ENCODE data around the gene GRIN2D. TPM values are rescaled to one million over a fixed set of nuclear protein-coding genes. Genes with fewer than 3 reads are reported as not detected.
"Not testable (repeated sequence)": the region's sequence is repeated elsewhere in the genome, so short reads cannot be mapped to it uniquely, and the experiment has no call there.

Gene GRIN2D
- total RNA-seq, 2 donors from 2014 or later, result 0.37 to 0.61 TPM

DNA sequence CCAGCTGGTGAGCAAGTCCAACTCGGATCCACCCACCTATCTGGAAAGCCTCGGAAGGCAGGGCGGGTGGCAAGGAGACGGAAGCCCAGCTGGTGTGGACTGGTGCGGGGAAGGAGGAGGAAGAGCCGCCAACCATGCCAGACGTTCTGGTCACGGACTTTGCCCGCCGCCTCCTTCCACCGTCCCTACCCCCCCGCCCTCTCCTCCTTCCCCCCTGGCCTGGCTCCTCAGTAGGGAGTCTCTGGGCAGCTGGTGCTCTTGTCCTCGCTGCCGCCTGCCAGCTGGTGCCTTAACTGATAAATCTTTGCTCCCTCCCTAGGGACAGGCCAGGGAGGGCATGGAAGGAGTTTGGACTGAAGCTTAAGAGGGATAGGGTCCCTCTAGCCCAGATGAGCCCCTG is 24.5 kb upstream of the GRIN2D start:
- DNase-seq (peak; percentile 84 to 88), ATAC-seq (peak; percentile 70)
- intact Hi-C loops (cut with DNase I, micrococcal nuclease), result no loop called here

- ATAC-seq, result no peak
- intact Hi-C loops (cut with DNase I, micrococcal nuclease), result no loop called here
- DNase-seq, result no peak
Measured at GRCh38 chr19:48370955-48371354, 22.5 kb upstream of the GRIN2D start.

- intact Hi-C loops (cut with DNase I, micrococcal nuclease), result no loop called here
- DNase-seq (no peak), ATAC-seq (no peak)
Measured at GRCh38 chr19:48371367-48371766, 22.1 kb upstream of the GRIN2D start.

GRCh38 chr19:48371771-48372170 is 21.7 kb upstream of the GRIN2D start:
- intact Hi-C loops (cut with DNase I, micrococcal nuclease); ATAC-seq; DNase-seq: not testable (repeated sequence)

- ATAC-seq (peak; percentile 36), DNase-seq (peak; percentile 61 to 77)
- intact Hi-C loops (cut with DNase I, micrococcal nuclease), result no loop called here
Measured at GRCh38 chr19:48372904-48373303, 20.6 kb upstream of the GRIN2D start.

DNA sequence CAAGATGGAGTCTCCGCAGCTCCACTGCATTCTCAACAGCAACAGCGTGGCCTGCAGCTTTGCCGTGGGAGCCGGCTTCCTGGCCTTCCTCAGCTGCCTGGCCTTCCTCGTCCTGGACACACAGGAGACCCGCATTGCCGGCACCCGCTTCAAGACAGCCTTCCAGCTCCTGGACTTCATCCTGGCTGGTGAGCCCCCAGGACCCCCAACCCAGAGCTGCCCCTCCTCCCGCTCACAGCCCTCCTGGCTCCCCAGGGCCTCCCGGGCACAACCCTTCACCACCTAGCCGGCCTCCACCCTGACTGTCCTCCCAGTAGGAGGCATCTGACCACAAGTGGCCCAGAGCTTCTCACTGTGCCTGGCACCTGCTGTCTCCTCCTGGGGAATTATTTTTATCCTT is 19.9 kb upstream of the GRIN2D start:
- ATAC-seq (no peak), DNase-seq (no peak)
- intact Hi-C loops (cut with DNase I, micrococcal nuclease), result no loop called here

GRCh38 chr19:48378194-48378570 is 15.3 kb upstream of the GRIN2D start:
- intact Hi-C loops (cut with DNase I, micrococcal nuclease), result no loop called here

DNA sequence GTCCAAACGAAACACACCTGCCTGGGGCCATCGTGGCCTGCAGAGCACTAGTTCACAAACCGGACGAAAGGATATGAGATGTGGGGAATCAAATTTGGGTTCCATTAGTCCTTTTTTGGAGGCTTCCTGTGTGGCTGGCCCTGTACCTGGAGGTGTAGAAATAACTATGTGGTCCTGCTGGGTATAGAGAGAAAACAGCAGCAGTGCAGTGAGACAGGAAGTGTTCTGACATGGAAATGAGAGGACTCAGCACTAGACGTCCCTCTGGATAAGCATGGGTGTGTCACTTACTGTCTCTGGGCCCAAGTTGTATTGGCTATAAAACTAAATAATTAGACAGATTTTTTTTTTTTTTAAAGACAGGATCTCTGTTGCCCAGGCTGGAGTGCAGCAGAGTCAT is 14.4 kb upstream of the GRIN2D start:
- ATAC-seq, result peak; percentile 96
- intact Hi-C loops (cut with DNase I, micrococcal nuclease), result no loop called here
- DNase-seq, result no peak

More at GRCh38 chr19:48378194-48378570, 15.3 kb upstream of the GRIN2D start:
- ATAC-seq, result no peak
- DNase-seq, result no peak

DNA sequence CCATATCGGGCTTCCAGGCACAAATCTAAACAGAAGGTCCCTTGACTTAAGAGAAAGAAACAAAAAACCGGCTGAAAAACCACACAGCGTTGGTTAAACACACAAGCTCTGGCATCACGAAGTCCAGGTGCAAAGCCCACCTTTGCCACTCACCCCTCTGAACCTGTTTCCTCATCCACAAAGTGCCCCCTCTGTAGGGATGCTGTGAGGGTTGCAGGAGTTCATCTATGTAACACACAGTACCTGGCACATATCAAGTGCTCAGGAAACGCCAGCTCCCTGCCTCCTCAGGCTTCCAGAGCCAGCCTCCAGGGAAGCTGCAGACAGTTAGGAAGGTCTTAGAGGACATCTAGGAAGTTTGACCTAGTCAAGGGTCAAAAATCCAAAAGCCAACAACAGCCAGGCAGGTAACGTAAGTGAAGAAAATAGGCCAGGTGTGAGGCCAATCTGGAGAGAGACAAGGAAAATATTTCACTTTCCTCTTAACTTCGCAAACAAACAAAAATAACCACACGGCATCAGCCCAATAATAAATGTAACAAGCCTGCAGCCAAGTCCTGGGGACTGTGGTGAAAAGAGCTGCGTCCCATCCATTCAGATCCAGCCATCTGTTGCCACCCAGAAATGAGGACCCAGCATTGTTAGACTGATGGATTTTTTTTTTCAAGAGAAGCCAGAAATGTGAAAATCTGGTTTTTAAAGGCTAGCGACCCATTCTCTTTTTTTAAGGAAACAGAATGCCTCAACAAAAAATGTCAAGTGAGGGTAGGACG is 12.1 kb upstream of the GRIN2D start:
- intact Hi-C loops (cut with DNase I, micrococcal nuclease), result no loop called here
- ATAC-seq (no peak), DNase-seq (no peak)

DNA sequence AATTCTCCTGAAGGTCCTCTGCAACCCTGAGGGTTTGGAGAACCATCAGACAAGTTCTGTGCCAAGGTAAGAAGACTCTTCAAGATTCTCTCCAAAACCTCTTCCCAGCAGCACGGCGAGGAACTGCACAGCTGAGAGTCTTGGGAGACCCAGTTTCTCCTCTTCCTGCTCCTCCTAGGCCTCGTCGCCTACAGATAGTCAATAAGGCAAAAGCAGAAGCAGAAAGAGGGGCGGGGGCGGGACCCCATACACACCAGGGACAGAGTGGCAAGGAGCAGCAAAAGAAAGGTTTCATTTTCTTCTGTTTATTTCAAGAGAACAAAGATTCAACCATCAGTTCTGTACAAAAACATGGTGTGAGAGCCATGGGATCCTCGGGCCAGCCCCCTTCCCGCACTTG is 11.2 kb upstream of the GRIN2D start:
- no peak for DNase-seq
- intact Hi-C loops (cut with DNase I, micrococcal nuclease), result no loop called here
- ATAC-seq, result no peak

GRCh38 chr19:48385461-48386087 is 7.9 kb upstream of the GRIN2D start:
- intact Hi-C loops (cut with DNase I, micrococcal nuclease), result no loop called here
- DNase-seq (no peak), ATAC-seq (no peak)

GRCh38 chr19:48386981-48387380 is 6.5 kb upstream of the GRIN2D start:
- ATAC-seq, result no peak
- no peak for DNase-seq
- intact Hi-C loops (cut with DNase I, micrococcal nuclease), result no loop called here

DNA sequence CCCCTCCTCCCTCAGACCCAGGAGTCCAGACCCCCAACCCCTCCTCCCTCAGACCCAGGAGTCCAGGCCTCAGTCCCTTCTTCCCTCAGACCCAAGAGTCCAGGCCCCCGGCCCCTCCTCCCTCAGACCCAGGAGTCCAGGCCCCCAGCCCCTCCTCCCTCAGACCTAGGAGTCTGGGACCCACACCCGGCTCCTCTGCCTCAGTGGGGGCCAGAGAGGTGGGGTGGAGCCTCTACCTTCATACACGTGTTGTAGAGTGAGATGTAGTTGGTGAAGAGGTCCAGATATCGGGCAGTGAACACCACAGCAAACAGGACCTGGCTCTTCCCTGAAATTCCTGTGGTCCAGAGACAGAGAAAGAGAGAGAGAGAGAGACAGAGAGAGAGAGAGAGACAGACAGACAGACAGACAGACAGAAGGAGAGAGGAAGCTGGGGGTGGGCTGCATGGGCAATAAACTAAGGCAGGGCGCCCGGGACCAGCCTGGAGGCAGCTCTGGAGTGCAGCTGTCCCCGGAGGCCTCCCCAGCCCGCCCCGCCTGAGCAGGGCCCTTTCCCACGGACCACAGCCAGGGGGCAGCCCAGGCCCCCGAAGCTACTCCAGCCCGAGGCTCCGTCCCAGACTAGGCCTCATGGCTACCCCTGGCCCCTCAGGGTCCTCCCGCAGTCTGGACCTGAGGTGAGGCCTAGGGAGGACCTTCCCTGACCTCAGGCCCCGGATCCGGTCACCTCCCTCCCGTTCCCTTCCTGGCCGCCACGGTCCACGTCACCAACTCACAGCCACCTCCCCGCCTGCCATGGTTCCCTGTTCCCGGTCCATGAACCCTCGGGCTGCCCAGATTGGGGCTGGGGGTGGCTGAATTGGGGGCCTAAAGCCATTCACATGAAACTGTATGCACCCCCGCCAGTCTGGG is 3.0 kb upstream of the GRIN2D start:
- ATAC-seq (peak; percentile 78), DNase-seq (peak; percentile 64 to 75)
- intact Hi-C loops (cut with DNase I, micrococcal nuclease), result no loop called here

DNA sequence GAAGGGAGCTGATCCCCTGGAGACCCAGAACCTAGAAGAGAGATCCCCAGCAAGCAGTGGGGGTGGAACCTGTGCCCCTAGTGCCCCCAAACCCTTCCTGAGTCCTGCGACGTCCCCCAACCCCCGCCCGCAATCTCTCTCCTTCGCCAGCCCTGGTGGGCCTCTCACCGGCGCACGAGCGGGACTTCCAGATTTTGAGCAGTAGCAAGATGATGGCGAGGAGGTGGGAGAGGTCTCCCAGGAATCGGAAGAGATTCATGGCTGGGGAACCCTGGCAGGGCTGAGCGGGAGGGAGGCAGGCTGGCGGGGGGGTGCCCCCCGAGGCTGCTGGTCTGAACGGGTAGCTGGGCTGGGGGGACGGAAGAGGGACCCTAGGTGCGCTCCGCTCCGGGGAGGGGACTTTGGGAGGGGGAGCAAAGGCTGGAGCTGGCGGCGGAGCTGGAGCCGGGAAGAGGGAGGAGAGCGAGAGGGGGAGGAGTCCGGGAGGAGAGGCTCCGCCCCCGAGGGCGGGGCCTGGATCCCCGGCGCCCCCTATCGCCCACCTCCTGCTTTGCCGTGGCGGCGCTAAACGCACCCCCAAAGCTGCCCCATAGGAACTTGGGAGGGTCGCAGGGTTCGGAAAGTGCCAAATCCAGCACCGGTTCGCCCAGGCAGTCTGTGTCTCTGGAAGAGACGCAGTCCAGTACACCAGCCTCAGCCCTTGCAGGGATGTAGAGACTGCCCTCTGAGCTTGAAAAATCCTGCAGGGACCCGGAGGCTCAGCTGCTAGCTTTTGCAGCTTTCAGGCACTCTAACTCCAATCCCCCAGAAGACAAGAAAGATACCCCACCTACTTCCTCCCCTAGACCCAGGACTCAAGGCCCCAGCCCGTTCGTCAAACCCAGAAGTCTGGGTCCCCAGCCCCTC is 2.1 kb upstream of the GRIN2D start, which contains the start of gene KDELR1:
Gene KDELR1, minus strand, starts transcription at position 452 of the 906 bp plus-strand sequence. Its CDS starts 193 bp downstream, at position 259.
- peak; percentile 77 to 79 for DNase-seq
- intact Hi-C loops (cut with DNase I, micrococcal nuclease), result no loop called here
- ATAC-seq, result peak; percentile 89

GRCh38 chr19:48392006-48392344 is 1.5 kb upstream of the GRIN2D start:
- intact Hi-C loops (cut with DNase I, micrococcal nuclease); ATAC-seq; DNase-seq: not testable (repeated sequence)

DNA sequence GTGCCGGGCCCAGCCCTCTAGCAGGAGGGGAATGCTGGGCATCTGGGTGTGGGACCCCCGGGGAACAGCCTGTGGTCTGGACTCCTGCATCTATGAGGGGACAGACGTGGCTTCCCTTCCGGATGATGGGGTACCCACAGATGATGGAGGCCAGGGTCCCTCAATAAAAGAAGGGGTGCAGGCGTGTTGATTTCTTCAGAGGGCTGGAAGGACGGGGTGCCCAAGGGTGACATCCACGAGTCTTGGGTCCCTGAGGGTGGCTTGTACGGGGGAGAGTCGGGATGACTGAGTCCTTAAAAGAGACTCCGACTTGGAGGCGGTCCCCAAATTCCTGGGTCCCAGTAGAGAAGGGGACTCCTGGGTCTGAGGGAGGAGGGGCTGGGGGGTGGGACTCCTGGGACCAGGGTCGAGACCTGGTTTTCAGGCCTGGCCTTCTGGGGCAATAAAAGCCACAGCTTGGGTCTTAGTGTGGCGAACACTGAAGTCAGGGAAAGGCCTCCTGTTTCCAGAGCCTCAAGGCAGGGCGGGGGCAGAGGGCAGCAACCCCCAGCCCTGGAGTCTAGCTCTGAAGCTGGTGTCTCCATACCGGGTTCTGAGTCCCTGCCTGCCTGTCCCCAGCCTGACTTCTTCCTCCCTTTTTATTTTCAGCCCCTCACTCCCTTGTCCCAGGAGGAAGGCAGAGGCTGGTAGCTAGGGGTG is 459 bp upstream of the GRIN2D start:
- intact Hi-C loops (cut with DNase I, micrococcal nuclease), result no loop called here
- DNase-seq (no peak), ATAC-seq (no peak)

DNA sequence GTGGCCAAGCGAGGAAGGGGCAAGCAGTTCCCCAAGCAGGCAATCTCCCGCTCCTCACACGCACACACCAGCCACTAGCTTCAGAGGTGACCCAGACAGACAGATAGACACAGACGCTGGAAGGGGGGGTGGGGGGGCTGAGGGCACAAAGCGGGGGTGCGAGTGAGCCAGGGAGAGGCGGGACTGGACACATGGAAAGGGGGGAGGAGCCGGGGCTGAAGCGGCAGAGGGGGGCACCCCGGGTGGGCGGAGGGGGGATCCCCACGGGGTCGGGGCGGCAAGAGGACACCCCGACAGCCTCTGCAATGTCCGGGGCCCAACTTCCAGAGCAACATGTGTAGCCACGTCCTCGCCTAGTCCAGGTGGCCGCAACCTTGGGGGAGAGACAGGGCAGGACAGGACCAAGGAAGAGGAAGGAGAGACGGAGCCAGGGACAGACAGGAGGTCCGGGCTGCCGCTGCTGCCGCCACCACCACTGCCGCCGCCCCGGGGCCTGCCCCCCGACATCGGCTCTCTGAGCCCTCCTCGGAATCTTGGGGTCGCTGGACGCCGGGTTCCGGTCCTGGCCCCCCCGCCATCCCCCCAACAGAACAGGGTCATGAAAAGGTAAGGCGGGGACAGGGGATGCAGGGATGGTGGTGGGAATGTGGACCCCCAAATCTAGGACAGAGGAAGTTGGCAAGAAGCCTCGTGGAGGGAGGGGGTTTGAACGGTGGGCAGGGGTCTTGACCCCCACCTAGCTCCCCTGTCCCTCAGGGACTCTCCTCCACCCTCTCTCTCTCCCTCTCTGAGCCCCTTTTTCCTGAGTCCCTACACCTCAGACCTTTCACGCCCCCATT is 1.1 kb downstream of the GRIN2D start:
- intact Hi-C loops (cut with DNase I, micrococcal nuclease), result no loop called here
- DNase-seq, result no peak
- no peak for ATAC-seq

Data from left colon (tissue), 2 donors.